Jurkat, Clone E6-1 (cell line): Measurements from ENCODE around the gene TRIM22. TPM values are rescaled to one million over a fixed set of nuclear protein-coding genes. Genes with fewer than 3 reads are reported as not detected.
"Not testable (repeated sequence)": the region's sequence is repeated elsewhere in the genome, so short reads cannot be mapped to it uniquely, and the experiment has no call there.

Experiments used
- DNase-seq: peaks from one replicate; pipeline ENCODE4 v3.0.0-alpha.2; 2011; ENCODE audit warnings: low read depth, low spot score
- H3K4me3 ChIP-seq: 2 replicates; pipeline ENCODE4 v1.5.1; 2011; ENCODE audit warnings: mild to moderate bottlenecking, low read length, control low read depth, moderate library complexity
- polyA plus RNA-seq: library from polyadenylated mRNA; unstranded; fragments of >200 nt; gene quantifications from one replicate; pipeline ENCODE4 v1.2.1, GENCODE V29; 2012; ENCODE audit warnings: missing spikeins; ENCODE audit not compliant: insufficient read length, insufficient read depth

The TRIM22 gene, protein sequence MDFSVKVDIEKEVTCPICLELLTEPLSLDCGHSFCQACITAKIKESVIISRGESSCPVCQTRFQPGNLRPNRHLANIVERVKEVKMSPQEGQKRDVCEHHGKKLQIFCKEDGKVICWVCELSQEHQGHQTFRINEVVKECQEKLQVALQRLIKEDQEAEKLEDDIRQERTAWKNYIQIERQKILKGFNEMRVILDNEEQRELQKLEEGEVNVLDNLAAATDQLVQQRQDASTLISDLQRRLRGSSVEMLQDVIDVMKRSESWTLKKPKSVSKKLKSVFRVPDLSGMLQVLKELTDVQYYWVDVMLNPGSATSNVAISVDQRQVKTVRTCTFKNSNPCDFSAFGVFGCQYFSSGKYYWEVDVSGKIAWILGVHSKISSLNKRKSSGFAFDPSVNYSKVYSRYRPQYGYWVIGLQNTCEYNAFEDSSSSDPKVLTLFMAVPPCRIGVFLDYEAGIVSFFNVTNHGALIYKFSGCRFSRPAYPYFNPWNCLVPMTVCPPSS
- polyA plus RNA-seq = 10.9 TPM

DNA sequence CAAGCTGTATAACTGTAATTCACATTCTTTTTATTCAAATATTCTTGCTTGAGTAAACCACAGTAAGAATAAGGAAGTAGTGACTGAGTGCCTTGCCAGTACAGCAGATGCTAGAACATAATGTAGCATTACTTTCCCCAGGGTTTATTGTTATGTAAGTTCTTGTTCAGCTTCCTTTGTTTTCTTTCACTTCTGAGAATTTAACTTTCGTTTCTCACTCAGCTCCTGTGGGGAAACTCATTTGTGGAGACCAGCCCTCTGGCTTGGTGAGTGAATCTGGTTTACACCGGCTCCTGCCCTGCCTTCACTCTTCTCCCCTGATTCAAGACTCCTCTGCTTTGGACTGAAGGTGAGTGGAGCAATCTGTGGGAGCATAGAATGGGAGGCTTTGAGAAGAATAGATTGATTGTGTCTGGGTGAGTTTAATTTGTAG is at the start of gene TRIM22:
Gene TRIM22, plus strand, starts transcription at position 240 of the 433 bp plus-strand sequence. CDS start 6,443 bp downstream, outside the sequence.
- H3K4me3 ChIP-seq = no peak within 1 kb of the TSS
- no peak for DNase-seq

DNA sequence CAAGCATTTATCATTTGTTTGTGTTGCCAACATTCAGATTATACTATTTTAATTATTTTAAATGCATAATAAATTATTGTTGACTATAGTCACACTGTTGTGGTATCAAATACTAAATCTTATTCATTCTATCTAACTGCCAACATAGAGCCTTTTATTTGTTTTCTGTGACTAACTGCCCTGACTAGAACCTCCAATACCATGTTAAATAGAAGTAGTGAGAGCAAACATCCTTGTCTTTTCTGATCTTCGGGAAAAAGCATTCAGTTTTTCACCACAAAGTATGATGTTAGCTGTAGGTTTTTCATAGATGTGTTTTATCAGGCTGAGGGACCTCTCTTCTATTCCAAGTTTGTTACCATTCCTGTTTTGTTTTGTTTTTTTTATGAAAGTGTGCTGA is 49.6 kb upstream of the TRIM22 start:
- DNase-seq = no peak
- no peak overlapping the region for H3K4me3 ChIP-seq

DNA sequence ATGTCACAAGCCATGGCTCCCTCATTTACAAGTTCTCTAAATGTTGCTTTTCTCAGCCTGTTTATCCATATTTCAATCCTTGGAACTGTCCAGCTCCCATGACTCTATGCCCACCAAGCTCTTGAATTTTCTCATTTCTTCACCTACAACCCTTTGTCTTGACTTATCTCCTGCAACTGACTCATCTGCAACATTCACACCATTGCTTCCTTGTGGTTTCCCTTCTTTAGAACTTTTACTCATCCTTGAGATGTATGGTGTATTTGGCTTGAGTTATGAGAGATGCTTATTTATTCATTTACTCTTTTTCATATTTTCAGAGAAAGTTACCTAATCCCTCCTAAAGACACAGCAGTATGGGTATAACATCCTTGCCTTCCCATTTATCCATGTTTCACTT is 46.0 kb upstream of the TRIM22 start:
- DNase-seq = no peak
- no peak overlapping the region for H3K4me3 ChIP-seq

DNA sequence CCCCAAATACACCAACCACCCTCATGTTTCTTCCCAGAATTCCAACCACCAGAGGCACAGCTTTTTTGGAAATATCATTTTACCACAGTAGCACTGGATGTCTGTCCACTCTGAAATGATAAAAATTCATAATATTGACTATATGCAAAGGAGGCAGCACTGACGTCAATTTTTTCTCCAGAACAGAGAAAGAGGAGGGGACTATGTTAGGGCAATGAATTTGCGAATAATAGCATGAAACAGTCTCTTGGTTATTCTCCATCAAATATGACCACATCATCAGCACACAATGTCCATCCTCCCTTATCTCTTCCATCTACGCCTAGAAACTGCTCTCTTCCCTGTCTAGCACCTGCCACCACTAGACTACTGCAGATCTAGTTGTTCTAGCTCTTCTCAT is 43.5 kb upstream of the TRIM22 start:
- no peak for DNase-seq
- no peak overlapping the region for H3K4me3 ChIP-seq

DNA sequence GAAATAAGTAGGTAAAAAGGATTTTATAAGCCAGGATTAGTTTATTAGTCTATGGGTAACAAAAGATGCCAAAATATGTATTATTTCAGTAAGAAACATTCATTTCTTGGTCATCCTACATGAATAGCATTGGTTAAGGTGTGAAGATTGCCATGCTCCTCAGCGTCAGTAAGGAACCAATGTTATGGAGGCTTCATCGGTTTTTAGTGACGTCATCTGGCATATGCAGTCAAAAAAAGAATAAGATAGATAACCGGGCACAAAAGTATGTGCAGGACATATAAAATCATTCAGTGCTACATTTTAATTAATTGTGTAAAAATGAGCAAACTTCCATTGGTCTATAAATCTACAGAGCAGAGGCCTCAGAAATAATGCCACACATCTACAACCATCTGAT is 34.1 kb upstream of the TRIM22 start:
- no peak overlapping the region for H3K4me3 ChIP-seq
- no peak for DNase-seq

DNA sequence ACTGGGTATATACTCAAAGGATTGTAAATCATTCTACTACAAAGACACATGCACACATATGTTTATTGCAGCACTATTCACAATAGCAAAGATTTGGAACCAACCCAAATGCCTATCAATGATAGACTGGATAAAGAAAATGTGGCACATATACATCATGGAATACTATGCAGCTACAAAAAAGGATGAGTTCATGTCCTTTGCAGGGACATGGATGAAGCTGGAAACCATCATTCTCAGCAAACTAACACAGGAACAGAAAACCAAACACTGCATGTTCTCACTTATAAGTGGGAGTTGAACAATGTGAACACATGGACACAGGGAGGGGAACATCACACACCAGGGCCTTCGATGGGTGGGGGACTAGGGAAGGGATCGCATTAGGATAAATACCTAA is 32.6 kb upstream of the TRIM22 start:
- DNase-seq = not testable (repeated sequence)

DNA sequence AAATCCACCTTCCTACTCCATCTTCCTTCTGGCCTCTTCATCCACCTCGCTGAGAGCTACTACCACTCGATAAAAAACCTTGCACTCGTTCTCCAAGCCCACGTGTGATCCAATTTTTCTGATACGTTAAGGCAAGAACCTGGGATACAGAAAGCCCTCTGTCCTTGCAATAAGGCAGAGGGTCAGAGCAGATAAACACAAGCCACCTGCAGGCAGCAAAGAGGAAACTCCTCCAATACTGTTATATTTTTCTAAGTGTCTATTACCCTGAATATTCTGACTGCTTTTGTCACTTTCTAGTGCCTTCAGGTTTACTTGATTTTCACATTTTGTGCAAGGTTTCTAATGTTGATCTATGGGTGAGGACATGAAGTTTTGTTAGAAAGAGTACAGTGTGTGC is 31.3 kb upstream of the TRIM22 start:
- DNase-seq = no peak
- H3K4me3 ChIP-seq = no peak overlapping the region

More for the DNA sequence above, 32.6 kb upstream of the TRIM22 start:
- not testable (repeated sequence) for H3K4me3 ChIP-seq

DNA sequence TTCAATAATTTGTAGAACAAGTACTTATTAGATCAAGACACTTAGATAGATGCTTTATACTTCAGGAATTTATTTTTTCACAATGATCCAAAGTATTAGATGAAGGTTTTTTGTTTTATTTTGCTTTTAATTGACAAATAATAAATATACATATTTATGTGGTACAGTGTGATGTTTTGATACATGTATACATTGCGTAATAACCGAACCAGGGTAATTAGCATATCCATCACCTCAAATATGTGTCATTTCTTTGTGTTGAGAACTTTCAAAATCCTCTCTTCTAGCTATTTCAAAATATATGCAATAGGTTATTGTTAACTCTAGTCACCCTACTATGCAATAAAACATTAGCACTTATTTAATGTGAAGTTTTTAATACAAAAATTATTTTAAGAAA is 26.1 kb upstream of the TRIM22 start:
- no peak overlapping the region for H3K4me3 ChIP-seq
- DNase-seq = no peak

DNA sequence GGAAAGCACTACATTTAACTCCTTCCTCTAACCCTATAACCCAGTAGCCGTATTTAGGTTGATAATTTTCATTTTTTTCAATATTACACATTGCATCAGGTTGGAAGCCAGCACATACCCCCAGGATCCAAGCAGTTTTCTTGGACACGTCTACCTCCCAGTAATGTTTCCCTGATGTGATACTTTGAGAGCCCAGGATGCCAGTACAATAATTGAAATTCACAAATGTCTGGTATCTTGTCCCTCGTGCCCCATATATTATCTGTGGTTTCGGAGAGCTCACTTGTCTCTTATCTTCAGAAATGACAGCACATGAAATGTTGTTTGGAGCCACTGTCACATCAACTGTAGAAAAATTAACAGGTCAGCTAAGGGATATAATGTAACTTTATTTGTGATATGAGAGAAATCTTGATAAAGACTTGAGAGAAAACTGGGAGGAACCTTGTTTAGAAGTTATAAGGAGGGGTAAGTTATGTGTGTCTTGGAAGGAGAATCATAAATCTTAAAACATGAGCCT is 24.5 kb upstream of the TRIM22 start:
- no peak for DNase-seq
- no peak overlapping the region for H3K4me3 ChIP-seq

DNA sequence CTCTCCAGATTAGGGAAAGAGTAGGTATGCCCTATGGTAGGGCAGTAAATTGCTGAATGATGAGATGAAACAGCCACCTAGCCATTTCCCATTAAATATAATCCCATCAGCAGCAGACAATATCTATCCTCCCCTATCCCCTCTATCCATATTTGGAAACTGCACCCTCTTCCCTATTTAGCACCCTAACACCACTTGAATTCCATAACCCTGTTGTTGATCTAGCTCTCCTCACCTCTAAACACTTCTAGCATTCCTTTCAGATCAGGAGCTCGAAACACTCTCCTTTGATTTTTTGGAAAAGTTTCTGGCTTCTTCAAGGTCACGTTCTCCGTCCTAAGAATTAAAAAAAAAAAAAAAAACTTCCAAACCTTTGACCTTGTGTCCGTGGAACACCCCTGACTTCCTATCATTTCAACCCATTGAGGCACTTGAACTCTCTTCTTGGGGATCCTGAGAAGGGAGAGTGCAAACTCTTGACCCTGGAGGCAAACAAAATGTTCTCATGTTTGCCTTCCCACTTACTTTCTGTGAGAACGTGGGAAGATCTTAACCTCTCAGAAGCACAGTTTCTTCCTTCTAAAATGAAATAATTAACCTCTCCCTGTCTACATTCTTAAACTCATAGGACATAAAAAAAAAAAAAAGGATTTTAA is 23.7 kb upstream of the TRIM22 start:
- DNase-seq = no peak
- H3K4me3 ChIP-seq = no peak overlapping the region

DNA sequence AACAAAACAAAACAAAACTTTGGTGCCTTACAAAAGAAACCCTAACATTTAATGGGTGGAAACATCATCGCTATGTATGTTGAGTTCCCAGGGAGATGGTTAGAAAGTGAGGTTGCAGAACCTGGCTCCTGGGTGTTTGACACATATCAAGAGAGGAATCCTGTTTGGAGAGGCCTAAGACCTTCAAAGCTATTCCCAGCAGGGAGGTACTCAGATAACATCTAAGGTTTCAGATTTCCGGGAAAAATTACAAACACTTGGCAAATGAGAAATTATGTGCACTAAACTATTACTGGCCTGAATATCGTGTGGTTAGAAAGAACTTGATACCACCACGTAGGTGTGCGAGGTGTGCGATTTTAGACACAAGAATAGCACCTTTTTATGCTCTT is 23.2 kb upstream of the TRIM22 start:
- DNase-seq = no peak
- H3K4me3 ChIP-seq = no peak overlapping the region

DNA sequence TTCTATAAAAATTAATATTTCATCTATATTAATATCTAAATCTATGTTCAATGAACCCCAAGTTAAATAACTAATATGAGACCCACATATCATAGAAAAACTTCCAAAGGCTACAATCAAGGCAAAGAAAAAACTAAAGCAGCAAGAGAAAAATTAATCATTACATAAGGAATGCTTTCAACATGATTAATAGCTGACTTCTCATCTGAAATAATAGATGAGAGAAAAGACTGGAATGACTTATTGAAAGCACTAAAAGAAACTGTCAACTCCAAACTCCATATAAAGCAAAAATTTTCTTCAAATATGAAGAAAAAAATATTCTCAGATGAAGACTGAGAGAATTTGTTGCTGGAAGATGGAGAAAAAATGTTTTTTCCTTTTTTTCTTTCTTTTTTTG is 17.8 kb upstream of the TRIM22 start:
- no peak overlapping the region for H3K4me3 ChIP-seq
- DNase-seq = no peak

DNA sequence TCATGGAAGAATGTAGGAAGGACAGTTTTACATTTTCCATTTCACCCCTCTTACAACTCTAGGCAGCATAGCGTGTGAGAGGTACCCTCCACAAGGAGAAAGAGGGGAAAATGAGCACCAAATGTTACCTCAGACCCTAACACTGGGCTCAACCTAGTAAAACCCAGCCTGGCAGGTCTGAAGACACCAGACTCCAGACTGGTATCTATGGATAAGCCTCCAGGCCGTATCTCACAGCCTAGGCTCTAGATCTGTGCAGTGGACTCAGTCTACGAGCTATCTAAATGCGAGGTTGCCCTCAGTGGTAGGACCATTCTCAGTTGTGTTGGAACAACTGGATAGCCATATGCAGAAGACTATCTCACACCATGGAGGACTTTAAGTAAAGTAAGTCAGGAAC is 15.2 kb upstream of the TRIM22 start:
- no peak overlapping the region for H3K4me3 ChIP-seq
- no peak for DNase-seq

DNA sequence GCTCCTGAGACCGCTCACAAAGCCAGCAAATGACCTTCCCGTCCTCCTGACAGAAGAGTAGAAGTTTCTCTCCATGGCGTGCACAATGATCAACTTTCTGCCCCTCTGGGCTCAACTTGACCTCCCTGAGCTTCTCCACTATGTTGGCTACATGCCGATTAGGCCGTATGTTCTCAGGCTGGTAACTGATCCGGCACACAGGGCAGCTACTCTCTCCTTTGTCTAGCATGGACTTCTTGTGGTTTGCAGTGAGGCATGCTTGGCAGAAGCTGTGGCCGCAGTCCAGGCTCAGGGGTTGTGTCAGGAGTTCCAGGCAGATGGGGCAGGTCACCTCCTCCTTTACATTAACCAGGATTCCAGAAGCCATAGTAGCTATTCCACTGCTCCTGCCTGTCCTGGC is 9.8 kb upstream of the TRIM22 start:
- no peak for DNase-seq
- no peak overlapping the region for H3K4me3 ChIP-seq

DNA sequence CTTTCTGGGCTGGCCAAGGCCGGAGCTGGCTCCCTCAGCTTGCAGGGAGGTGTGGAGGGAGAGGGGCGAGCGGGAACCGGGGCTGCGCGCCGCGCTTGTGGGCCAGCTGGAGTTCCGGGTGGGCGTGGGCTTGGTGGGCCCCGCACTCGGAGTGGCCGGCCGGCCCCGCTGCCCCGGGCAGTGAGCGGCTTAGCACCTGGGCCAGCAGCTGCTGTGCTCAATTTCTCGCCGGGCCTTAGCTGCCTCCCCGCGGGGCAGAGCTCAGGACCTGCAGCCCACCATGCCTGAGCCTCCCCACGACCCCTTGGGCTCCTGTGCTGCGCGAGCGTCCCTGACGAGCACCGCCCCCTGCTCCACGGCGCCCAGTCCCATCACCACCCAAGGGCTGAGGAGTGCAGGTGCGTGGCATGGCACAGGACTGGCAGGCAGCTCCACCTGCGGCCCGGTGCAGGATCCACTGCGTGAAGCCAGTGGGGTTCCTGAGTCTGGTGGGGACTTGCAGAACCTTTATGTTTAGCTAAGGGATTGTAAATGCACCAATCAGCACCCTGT is 6.6 kb upstream of the TRIM22 start:
- DNase-seq = not testable (repeated sequence)

DNA sequence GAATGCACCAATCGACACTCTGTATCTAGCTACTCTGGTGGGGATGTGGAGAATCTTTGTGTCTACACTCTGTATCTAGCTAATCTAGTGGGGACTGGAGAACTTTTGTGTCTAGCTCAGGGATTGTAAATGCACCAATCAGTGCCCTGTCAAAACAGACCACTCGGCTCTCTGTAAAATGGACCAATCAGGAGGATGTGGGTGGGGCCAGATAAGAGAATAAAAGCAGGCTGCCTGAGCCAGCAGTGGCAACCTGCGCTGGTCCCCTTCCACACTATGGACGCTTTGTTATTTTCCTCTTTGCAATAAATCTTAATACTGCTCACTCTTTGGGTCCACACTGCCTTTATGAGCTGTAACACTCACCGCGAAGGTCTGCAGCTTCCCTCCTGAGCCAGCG is 6.0 kb upstream of the TRIM22 start:
- not testable (repeated sequence) for DNase-seq, H3K4me3 ChIP-seq

More for the DNA sequence above, 6.6 kb upstream of the TRIM22 start:
- not testable (repeated sequence) for H3K4me3 ChIP-seq

DNA sequence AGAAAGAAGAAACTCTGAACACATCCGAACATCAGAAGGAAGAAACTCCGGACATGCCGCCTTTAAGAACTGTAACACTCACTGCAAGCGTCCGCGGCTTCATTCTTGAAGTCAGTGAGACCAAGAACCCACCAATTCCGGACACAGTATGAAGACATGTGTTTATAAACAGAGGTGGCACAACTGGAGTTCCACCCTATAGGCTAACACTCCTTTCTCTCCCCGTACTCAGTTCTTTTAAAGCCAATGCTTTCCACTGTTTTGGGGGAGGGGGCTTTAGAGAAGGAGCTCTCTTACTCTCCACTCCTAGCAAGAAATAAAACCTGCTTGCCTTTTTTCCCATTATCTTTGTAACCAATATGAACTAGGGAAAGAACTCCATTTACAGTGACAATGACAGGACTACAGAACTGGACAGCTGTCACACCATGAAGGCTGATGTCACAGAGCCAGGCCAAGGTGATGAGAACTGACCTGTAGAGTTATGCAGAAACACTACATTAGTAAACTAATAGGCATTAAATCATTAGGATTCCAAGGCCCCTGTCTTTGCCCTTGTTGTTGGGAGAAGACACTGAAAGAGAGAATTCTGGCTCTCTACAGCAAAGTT is 5.4 kb upstream of the TRIM22 start:
- DNase-seq = no peak
- peak overlapping the region; percentile 80 for H3K4me3 ChIP-seq

DNA sequence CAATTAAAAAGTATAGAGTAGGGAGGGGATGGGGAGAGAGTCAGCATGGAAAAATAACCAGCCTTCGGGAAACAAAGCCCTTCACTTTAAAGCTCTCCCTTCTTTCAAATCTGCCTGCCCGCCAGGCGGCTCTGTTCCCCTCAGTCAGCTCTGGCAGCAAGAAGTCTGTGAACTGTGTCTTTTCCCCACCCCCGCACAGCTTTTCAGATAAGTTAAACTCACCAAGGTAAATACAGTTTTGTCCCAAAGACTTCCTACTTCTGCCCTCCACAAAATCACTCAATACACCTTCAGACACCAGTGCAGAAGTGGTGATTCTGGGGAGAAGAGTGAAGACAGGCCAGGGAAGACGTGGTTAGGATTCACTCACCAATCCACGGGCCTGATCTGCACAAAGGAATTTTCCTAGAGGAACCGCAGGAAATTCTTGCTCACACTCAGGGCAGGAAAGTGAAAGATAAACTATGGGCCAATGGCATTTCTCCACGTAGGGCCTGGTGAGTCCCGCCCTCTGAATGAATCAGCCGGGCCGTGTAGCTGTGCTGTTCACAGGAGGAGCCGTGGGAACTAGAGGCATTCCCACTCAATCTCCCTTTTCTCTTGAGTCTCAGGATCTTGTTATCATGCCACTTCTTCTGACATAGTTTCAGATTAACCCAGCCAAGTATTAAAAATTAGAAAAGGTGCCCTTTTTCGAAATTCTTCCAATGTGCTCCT is 4.8 kb upstream of the TRIM22 start, which contains the start of gene TRIM5:
Gene TRIM5, minus strand, starts transcription at position 429 of the 717 bp plus-strand sequence. CDS start 4,897 bp downstream, outside the sequence.
- peak; percentile 67 for DNase-seq
- peak within 1 kb of the TSS; percentile 80 for H3K4me3 ChIP-seq

DNA sequence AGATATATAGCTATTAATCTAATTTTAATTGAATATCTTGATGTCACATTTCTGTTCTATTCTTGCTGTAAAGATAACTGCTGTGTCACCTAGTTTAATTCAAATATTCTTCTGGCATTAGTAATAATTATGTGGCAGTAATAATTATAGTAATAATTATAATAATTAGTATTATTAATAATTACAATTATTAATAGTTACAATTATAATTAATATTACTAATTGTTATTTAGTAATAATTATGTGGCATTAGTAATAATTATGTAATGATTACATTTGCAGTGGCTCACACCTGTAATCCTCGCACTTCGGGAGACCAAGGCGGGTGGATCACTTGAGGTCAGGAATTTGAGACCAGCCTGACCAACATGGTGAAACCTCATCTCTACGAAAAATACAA is 3.2 kb upstream of the TRIM22 start:
- no peak overlapping the region for H3K4me3 ChIP-seq
- DNase-seq = no peak
